Activated T-cell treated with anti-CD3 and anti-CD28 coated beads, Interleukin-2, amount 50 U/mL, for 48 hours (primary cell): ENCODE measurements around the gene OASL.

Source experiments
- DNase-seq, 2 experiments: peaks; one replicate each; pipeline ENCODE4 v3.0.0-alpha.2; 2020

The OASL gene

GRCh38 chr12:121013715-121014114, 25.3 kb downstream of the OASL start:
- DNase-seq: no peak

GRCh38 chr12:121011820-121012219, 27.2 kb downstream of the OASL start:
- no peak for DNase-seq

- DNase-seq: no peak
Observed at GRCh38 chr12:121010860-121011259, 28.2 kb downstream of the OASL start.

GRCh38 chr12:121009741-121010140, 29.3 kb downstream of the OASL start:
- DNase-seq: no peak

- DNase-seq: no peak
Observed at GRCh38 chr12:121008347-121009098, 30.5 kb downstream of the OASL start.

GRCh38 chr12:121005346-121005815, 33.7 kb downstream of the OASL start:
- DNase-seq: peak; percentile 58 to 77

- no peak for DNase-seq
Observed at GRCh38 chr12:121004253-121004815, 34.7 kb downstream of the OASL start.

GRCh38 chr12:121003650-121004049, 35.4 kb downstream of the OASL start:
- DNase-seq: no peak

- DNase-seq: no peak
Observed at GRCh38 chr12:121001841-121002483, 37.1 kb downstream of the OASL start.

- DNase-seq: no peak
Observed at GRCh38 chr12:121001060-121001459, 38.0 kb downstream of the OASL start.

GRCh38 chr12:121000530-121000929, 38.5 kb downstream of the OASL start:
- DNase-seq: no peak

GRCh38 chr12:120999191-121000120, 39.6 kb downstream of the OASL start:
- no peak for DNase-seq

GRCh38 chr12:120998435-120998834, 40.6 kb downstream of the OASL start:
- DNase-seq: no peak

- no peak for DNase-seq
Observed at GRCh38 chr12:120997448-120997847, 41.6 kb downstream of the OASL start.

- DNase-seq: no peak
Observed at GRCh38 chr12:120996133-120996746, 42.8 kb downstream of the OASL start.

GRCh38 chr12:120994589-120995337, 44.3 kb downstream of the OASL start:
- no peak for DNase-seq

- DNase-seq: no peak
Observed at GRCh38 chr12:120994059-120994458, 45.0 kb downstream of the OASL start.

GRCh38 chr12:120993496-120993895, 45.5 kb downstream of the OASL start:
- no peak for DNase-seq

- DNase-seq: no peak
Observed at GRCh38 chr12:120992989-120993388, 46.1 kb downstream of the OASL start.

GRCh38 chr12:120991965-120992364, 47.1 kb downstream of the OASL start:
- no peak for DNase-seq

- no peak for DNase-seq
Observed at GRCh38 chr12:120990487-120991055, 48.5 kb downstream of the OASL start.
